GM12891 (cell line): ENCODE measurements around the gene GSTM3.

Experiments
- POLR2A ChIP-seq: IDR thresholded peaks from 2 replicates; pipeline ENCODE4 v1.6.1; 2011; ENCODE audit warnings: low read depth, low read length, control low read depth
- POLR2AphosphoS5 ChIP-seq: IDR thresholded peaks from 2 replicates; pipeline ENCODE4 v1.6.1; 2011; ENCODE audit warnings: low read depth, low read length, control low read depth
- TAF1 ChIP-seq: IDR thresholded peaks from 2 replicates; pipeline ENCODE4 v1.6.1; 2011; ENCODE audit warnings: low read depth, low read length, control low read depth

GRCh38 chr1:109782514-109782913 lies 41.7 kb upstream of the GSTM3 start:
- TF ChIP-seq POLR2A (no peak), POLR2AphosphoS5 (no peak), TAF1 (no peak)
